Activated CD4-positive, alpha-beta T cell treated with anti-CD3 and anti-CD28 coated beads, Interleukin-2, amount 10 ng/mL, durations not matched to agents 7 days and 5 days (primary cell): Measurements from ENCODE around the gene CD70. TPM values are rescaled to one million over a fixed set of nuclear protein-coding genes. Genes with fewer than 3 reads are reported as not detected.
"Not testable (repeated sequence)": the region's sequence is repeated elsewhere in the genome, so short reads cannot be mapped to it uniquely, and the experiment has no call there.

ENCODE experiments used
- CTCF ChIA-PET: fragments of 350-600 bp; sonication (Branson Sonifier 250); formaldehyde crosslinking; loops from one replicate; lab custom pipeline; 2021; ENCODE audit warnings: antibody characterized with exemption; lab: Charles Lee
- POLR2A ChIA-PET: fragments of 350-600 bp; sonication (Branson Sonifier 250); formaldehyde crosslinking; loops from one replicate; lab custom pipeline; 2021; ENCODE audit warnings: antibody characterized with exemption; lab: Charles Lee
- DNase-seq: peaks from one replicate; pipeline ENCODE4 v3.0.0-alpha.2; 2020
- H3K27ac Mint-ChIP-seq: one replicate; pipeline ENCODE4 v1.8.0; 2021; ENCODE audit warnings: mild to moderate bottlenecking, moderate library complexity, mixed read lengths
- H3K27me3 Mint-ChIP-seq: one replicate; pipeline ENCODE4 v1.8.0; 2021; ENCODE audit warnings: mixed read lengths
- H3K36me3 Mint-ChIP-seq: one replicate; pipeline ENCODE4 v1.8.0; 2021; ENCODE audit warnings: low read depth, mixed read lengths
- H3K4me1 Mint-ChIP-seq: one replicate; pipeline ENCODE4 v1.8.0; 2021; ENCODE audit warnings: mixed read lengths
- H3K4me3 Mint-ChIP-seq: one replicate; pipeline ENCODE4 v1.8.0; 2021; ENCODE audit warnings: mild to moderate bottlenecking, moderate library complexity, mixed read lengths
- H3K9me3 Mint-ChIP-seq: one replicate; pipeline ENCODE4 v1.8.0; 2021; ENCODE audit warnings: mixed read lengths
- total RNA-seq, 2 experiments: library from RNA; stranded (reverse); gene quantifications; one replicate each; pipeline ENCODE4 v1.2.3, GENCODE V29; 2021

Gene CD70
- total RNA-seq, 2 experiments from 2014 or later: 12.6 to 12.9 TPM

GRCh38 chr19:6590258-6590826, 608 bp downstream of the CD70 start:
- no peaks in the 10 kb centered on the region for H3K9me3 Mint-ChIP-seq
- H3K4me3 Mint-ChIP-seq: peak overlapping the region; percentile 74
- DNase-seq: no peak
- H3K4me1 Mint-ChIP-seq: peaks cover 63% of the 10 kb centered on the region
- ChIA-PET POLR2A (no interaction called here), CTCF (interaction anchor here (0.6 kb wide), 1 partner anchor 34 kb away, joined by 3 read pairs; no protein-coding TSS in a partner anchor)
- peaks cover 64% of the 10 kb centered on the region for H3K27me3 Mint-ChIP-seq
- peaks cover 11% of the 10 kb centered on the region for H3K36me3 Mint-ChIP-seq
- H3K27ac Mint-ChIP-seq: peak overlapping the region; percentile 72

DNA sequence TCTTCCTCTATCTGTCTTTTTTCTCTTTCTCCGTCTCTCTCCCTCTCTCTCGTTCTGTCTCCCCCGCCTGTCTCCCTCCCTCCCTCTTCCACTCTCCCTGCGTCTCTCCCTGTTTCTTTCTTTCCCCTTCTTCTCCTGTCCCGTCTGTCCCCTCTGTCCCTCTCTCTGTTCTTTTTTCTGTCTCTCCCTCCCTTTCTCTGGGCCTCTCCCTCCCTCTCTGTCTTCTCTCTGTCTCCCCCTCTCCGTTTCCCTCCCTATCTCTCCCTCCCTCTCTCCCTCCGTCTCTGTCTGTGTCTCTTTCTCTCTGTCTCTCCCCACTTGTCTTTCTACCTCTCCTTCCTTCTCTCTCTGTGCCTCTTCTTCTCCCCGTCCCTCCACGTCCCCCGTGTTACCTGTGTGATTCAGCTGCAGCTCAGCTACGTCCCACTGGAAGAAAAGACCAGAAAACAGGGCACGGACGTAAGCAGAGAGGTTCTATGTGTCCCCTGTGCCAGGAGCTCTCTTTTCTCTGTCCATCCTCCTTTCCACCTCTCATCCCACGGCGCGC, 1.2 kb downstream of the CD70 start:
- ChIA-PET POLR2A (no interaction called here), CTCF (interaction anchor here (0.6 kb wide), 1 partner anchor 35 kb away, joined by 3 read pairs; no protein-coding TSS in a partner anchor)
- no peak overlapping the region for H3K27ac Mint-ChIP-seq

GRCh38 chr19:6588508-6589345, 2.2 kb downstream of the CD70 start:
- Mint-ChIP-seq H3K4me3 (peak overlapping the region; percentile 74), H3K27ac (peak overlapping the region; percentile 26), H3K36me3 (peaks cover 11% of the 10 kb centered on the region), H3K27me3 (peaks cover 61% of the 10 kb centered on the region), H3K4me1 (peaks cover 59% of the 10 kb centered on the region), H3K9me3 (no peaks in the 10 kb centered on the region)
- DNase-seq: no peak
- CTCF ChIA-PET: no interaction called here
- POLR2A ChIA-PET: no interaction called here

More for the DNA sequence above, 1.2 kb downstream of the CD70 start:
- Mint-ChIP-seq H3K9me3 (no peaks in the 10 kb centered on the region), H3K4me3 (peak overlapping the region; percentile 74), H3K36me3 (peaks cover 11% of the 10 kb centered on the region), H3K27me3 (peaks cover 64% of the 10 kb centered on the region), H3K4me1 (peaks cover 63% of the 10 kb centered on the region)
- DNase-seq: no peak

GRCh38 chr19:6587998-6588507, 2.9 kb downstream of the CD70 start:
- peaks cover 58% of the 10 kb centered on the region for H3K27me3 Mint-ChIP-seq
- POLR2A ChIA-PET: no interaction called here
- no peak overlapping the region for H3K27ac Mint-ChIP-seq
- H3K36me3 Mint-ChIP-seq: peaks cover 11% of the 10 kb centered on the region
- CTCF ChIA-PET: interaction anchor here (0.8 to 1.3 kb wide), 3 partner anchors 11 to 276 kb away, joined by 3 to 5 read pairs (median 3); no protein-coding TSS in a partner anchor
- peak overlapping the region; percentile 74 for H3K4me3 Mint-ChIP-seq
- H3K4me1 Mint-ChIP-seq: peaks cover 56% of the 10 kb centered on the region
- no peaks in the 10 kb centered on the region for H3K9me3 Mint-ChIP-seq
- no peak for DNase-seq

DNA sequence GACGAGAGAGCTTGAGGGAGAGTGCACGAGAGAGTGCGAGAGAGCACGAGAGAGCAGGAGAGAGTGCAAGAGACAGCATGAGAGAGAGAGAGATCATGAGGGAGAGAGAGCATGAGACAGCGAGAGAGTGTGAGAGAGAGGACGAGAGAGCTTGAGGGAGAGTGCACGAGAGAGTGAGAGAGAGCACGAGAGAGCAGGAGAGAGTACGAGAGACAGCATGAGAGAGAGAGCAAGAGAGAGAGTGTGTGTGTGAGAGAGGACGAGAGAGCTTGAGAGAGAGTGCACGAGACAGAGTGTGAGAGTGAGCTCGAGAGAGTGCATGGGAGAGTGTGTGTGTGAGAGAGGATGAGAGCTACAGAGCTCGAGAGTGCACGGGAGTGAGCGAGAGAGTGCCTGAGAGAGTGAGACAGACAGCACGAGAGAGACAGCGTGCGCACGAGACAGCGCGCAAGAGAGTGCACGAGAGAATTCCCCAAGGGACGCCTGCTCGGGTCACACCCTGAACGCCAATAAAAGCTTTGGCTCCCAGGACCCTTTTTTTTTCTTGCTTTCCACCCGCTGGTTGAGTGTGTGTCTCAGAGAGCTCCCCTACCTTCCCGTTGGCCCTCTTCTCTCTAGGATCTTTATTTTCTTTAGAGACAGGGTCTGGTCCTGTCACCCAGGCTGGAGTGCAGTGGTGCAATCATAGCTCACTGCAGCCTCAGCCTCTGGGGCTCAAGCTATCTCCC, 3.7 kb downstream of the CD70 start:
- Mint-ChIP-seq H3K27me3 (peaks cover 54% of the 10 kb centered on the region), H3K27ac (peak overlapping the region; percentile 32), H3K4me1 (peaks cover 50% of the 10 kb centered on the region), H3K9me3 (no peaks in the 10 kb centered on the region), H3K36me3 (peaks cover 8% of the 10 kb centered on the region), H3K4me3 (peak overlapping the region; percentile 74)
- ChIA-PET POLR2A (no interaction called here), CTCF (interaction anchor here (0.8 to 1.3 kb wide), 4 partner anchors 10 to 276 kb away, joined by 3 to 5 read pairs (median 3); no protein-coding TSS in a partner anchor)
- DNase-seq: peak; percentile 24

- H3K27me3 Mint-ChIP-seq: peaks cover 54% of the 10 kb centered on the region
- no peaks in the 10 kb centered on the region for H3K9me3 Mint-ChIP-seq
- no peak for DNase-seq
- peak overlapping the region; percentile 74 for H3K4me3 Mint-ChIP-seq
- CTCF ChIA-PET: interaction anchor here (0.8 to 1.3 kb wide), 3 partner anchors 9 to 277 kb away, joined by 3 to 5 read pairs (median 3); no protein-coding TSS in a partner anchor
- POLR2A ChIA-PET: no interaction called here
- H3K36me3 Mint-ChIP-seq: peaks cover 8% of the 10 kb centered on the region
- no peak overlapping the region for H3K27ac Mint-ChIP-seq
- H3K4me1 Mint-ChIP-seq: peaks cover 47% of the 10 kb centered on the region
Observed at GRCh38 chr19:6586726-6587092, 4.2 kb downstream of the CD70 start.

DNA sequence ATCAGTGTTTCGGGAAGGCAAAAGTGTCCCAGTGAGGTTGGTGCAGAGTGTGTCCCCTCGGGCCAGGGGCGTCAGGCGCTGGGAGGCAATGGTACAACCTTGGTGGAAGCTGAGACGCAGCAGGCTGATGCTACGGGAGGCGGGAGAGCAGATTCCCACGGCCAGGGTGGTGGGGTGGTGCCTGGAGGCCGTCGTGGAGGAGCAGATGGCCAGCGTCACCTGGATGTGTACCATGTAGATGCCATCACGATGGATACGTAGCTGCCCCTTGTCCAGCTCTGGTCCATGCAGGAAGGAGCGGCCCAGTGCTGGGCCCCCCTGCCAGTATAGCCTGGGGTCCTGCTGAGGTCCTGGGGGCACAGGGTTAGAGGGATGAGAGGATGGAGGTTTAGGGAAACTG, 4.9 kb downstream of the CD70 start:
- peaks cover 5% of the 10 kb centered on the region for H3K36me3 Mint-ChIP-seq
- peaks cover 52% of the 10 kb centered on the region for H3K27me3 Mint-ChIP-seq
- no peak for DNase-seq
- no peak overlapping the region for H3K27ac Mint-ChIP-seq
- peaks cover 44% of the 10 kb centered on the region for H3K4me1 Mint-ChIP-seq
- H3K4me3 Mint-ChIP-seq: no peak overlapping the region
- CTCF ChIA-PET: no interaction called here
- H3K9me3 Mint-ChIP-seq: no peaks in the 10 kb centered on the region
- POLR2A ChIA-PET: no interaction called here

DNA sequence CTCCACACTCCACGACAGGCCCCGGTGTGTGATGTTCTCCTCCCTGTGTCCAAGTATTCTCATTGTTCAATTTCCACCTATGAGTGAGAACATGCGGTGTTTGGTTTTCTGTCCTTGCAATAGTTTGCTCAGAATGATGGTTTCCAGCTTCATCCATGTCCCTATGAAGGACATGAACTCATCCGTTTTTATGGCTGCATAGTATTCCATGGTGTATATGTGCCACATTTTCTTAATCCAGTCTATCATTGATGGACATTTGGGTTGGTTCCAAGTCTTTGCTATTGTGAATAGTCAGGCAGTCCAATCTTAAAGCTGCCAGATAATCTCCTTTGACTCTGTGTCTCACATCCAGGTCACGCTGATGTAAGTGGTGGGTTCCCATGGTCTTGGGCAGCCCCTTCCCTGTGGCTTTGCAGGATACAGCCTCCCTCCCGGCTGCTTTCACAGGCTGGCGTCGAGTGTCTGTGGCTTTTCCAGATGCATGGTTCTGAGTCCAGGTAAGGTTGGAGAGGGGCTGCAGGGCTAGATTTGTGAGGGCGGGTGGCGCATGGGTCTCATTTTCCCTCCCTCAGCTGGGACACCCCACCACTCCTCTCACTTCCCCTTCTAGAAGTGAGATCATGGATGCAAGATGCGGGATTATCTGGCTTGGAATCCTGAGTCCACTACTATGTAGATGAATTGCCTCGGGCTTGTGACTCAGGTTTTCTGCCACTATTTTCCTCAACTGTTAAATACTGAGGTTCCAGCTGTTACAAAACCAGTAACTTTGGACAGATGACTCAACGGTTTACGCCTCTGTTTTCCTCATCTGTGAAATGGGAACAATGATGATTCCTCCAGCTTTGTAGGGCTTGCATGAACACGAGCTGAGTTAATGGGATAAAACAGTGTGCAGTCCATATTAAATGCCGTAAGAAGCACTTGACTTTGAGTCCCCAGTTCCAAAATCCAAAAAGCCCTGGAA, 8.2 kb downstream of the CD70 start:
- DNase-seq, H3K36me3 Mint-ChIP-seq, H3K4me3 Mint-ChIP-seq, H3K27ac Mint-ChIP-seq, H3K9me3 Mint-ChIP-seq: not testable (repeated sequence)
- ChIA-PET POLR2A (interaction anchor here (0.7 kb wide), 1 partner anchor 1333 kb away, joined by 4 read pairs; no protein-coding TSS in a partner anchor), CTCF (interaction anchor here (0.7 to 0.8 kb wide), 2 partner anchors 20 to 199 kb away, joined by 3 read pairs; no protein-coding TSS in a partner anchor)
- H3K27me3 Mint-ChIP-seq: peaks cover 24% of the 10 kb centered on the region
- peaks cover 24% of the 10 kb centered on the region for H3K4me1 Mint-ChIP-seq

DNA sequence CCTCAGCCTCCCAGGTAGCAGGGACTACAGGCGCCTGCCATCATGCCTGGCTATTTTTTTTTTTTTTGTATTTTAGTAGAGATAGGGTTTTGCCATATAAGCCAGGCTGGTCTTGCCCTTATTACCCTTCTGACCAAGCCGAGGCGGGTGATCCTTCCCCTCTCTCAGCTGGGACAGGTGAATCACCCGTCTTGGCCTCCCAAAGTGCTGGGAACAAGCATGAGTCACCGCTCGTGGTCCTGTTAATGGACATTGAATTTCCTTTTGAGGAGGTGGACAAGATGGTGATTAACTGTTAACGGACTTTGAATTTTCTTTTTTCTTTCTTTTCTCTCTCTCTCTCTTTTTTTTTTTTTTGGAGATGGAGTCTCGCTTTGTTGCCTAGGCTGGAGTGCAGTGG, 10.6 kb downstream of the CD70 start:
- no peaks in the 10 kb centered on the region for H3K36me3 Mint-ChIP-seq
- no peak for DNase-seq
- no peak overlapping the region for H3K4me3 Mint-ChIP-seq
- no peaks in the 10 kb centered on the region for H3K9me3 Mint-ChIP-seq
- POLR2A ChIA-PET: no interaction called here
- H3K27ac Mint-ChIP-seq: no peak overlapping the region
- CTCF ChIA-PET: no interaction called here
- peaks cover 4% of the 10 kb centered on the region for H3K27me3 Mint-ChIP-seq
- H3K4me1 Mint-ChIP-seq: peaks cover 9% of the 10 kb centered on the region

GRCh38 chr19:6579450-6580178, 11.3 kb downstream of the CD70 start:
- no peak for DNase-seq
- CTCF ChIA-PET: interaction anchor here (0.7 kb wide), 2 partner anchors 27 to 35 kb away, joined by 3 to 5 read pairs; no protein-coding TSS in a partner anchor

More at GRCh38 chr19:6579450-6580178, 11.3 kb downstream of the CD70 start:
- Mint-ChIP-seq H3K36me3 (no peaks in the 10 kb centered on the region), H3K4me3 (no peak overlapping the region), H3K4me1 (peaks cover 9% of the 10 kb centered on the region), H3K9me3 (no peaks in the 10 kb centered on the region), H3K27ac (no peak overlapping the region), H3K27me3 (peaks cover 4% of the 10 kb centered on the region)
- POLR2A ChIA-PET: no interaction called here
